Endothelial cell (in vitro differentiated cells): ENCODE data around the gene KLHL3. TPM values are rescaled to one million over a fixed set of nuclear protein-coding genes. Genes with fewer than 3 reads are reported as not detected.

Experiments used
- DNase-seq: peaks from one replicate; pipeline ENCODE4 v3.0.0; 2021; ENCODE audit warnings: low spot score
- H3K27ac Mint-ChIP-seq: one replicate; pipeline ENCODE4 v1.8.0; 2021; ENCODE audit warnings: mixed read lengths, inconsistent platforms; ENCODE audit not compliant: unreplicated experiment
- H3K27me3 Mint-ChIP-seq: one replicate; pipeline ENCODE4 v1.8.0; 2021; ENCODE audit warnings: mild to moderate bottlenecking, moderate library complexity, mixed read lengths, inconsistent platforms; ENCODE audit not compliant: unreplicated experiment
- H3K36me3 Mint-ChIP-seq: one replicate; pipeline ENCODE4 v1.8.0; 2021; ENCODE audit warnings: mild to moderate bottlenecking, low read depth, mixed read lengths, inconsistent platforms; ENCODE audit not compliant: unreplicated experiment
- H3K4me1 Mint-ChIP-seq: one replicate; pipeline ENCODE4 v1.8.0; 2021; ENCODE audit warnings: mild to moderate bottlenecking, mixed read lengths, inconsistent platforms; ENCODE audit not compliant: unreplicated experiment
- H3K4me3 Mint-ChIP-seq: one replicate; pipeline ENCODE4 v1.8.0; 2021; ENCODE audit warnings: mild to moderate bottlenecking, mixed read lengths, inconsistent platforms; ENCODE audit not compliant: unreplicated experiment
- H3K9me3 Mint-ChIP-seq: one replicate; pipeline ENCODE4 v1.8.0; 2021; ENCODE audit warnings: mixed read lengths, inconsistent platforms; ENCODE audit not compliant: unreplicated experiment
- total RNA-seq: library from RNA; stranded (reverse); fragmentation: NEBNext Ultra II Directional; extraction: Animal tissue kit (Norgen Biotek cat#: 25700); gene quantifications from one replicate; pipeline ENCODE4 v1.2.1, GENCODE V29; 2021; ENCODE audit not compliant: unreplicated experiment
- TF ChIP-seq, protein P1 (sequence below): fragments of 200-600 bp; sonication (generic); IDR thresholded peaks from one replicate; pipeline ENCODE4 v1.5.0; 2021; ENCODE audit warnings: antibody characterized with exemption; ENCODE audit not compliant: unreplicated experiment

KLHL3 gene
- total RNA-seq, 1 donor from 2014 or later: 200 TPM

- H3K27ac Mint-ChIP-seq: no peak overlapping the region
- TF ChIP-seq, protein P1, sequence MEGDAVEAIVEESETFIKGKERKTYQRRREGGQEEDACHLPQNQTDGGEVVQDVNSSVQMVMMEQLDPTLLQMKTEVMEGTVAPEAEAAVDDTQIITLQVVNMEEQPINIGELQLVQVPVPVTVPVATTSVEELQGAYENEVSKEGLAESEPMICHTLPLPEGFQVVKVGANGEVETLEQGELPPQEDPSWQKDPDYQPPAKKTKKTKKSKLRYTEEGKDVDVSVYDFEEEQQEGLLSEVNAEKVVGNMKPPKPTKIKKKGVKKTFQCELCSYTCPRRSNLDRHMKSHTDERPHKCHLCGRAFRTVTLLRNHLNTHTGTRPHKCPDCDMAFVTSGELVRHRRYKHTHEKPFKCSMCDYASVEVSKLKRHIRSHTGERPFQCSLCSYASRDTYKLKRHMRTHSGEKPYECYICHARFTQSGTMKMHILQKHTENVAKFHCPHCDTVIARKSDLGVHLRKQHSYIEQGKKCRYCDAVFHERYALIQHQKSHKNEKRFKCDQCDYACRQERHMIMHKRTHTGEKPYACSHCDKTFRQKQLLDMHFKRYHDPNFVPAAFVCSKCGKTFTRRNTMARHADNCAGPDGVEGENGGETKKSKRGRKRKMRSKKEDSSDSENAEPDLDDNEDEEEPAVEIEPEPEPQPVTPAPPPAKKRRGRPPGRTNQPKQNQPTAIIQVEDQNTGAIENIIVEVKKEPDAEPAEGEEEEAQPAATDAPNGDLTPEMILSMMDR: no peak
- H3K36me3 Mint-ChIP-seq: peaks cover 34% of the 10 kb centered on the region
- H3K27me3 Mint-ChIP-seq: no peaks in the 10 kb centered on the region
- no peak for DNase-seq
- no peaks in the 10 kb centered on the region for H3K9me3 Mint-ChIP-seq
- peaks cover 2% of the 10 kb centered on the region for H3K4me1 Mint-ChIP-seq
- no peak overlapping the region for H3K4me3 Mint-ChIP-seq
These were observed 146.7 kb downstream of the KLHL3 start for GRCh38 chr5:137589185-137589584.

DNA sequence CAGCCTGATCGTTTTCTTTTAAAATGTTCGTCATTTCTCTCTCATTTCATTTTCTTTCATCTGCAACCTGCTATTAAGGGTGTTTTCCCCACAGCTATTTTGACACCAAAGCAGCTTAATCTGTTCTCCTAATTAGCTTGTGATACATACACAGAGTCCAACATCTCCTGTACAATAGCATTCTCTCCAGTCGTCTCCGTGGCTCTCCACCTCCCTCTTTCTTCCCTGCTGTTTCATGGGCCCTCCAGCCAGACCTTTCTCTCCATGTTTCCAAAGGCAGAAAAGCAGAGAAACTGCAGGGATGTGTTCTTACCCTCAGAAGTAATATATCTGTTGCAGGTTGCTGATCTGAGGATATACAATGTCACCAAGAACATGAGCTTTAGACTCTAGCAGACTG, 148.0 kb downstream of the KLHL3 start:
- H3K27ac Mint-ChIP-seq: no peak overlapping the region
- H3K9me3 Mint-ChIP-seq: no peaks in the 10 kb centered on the region
- H3K27me3 Mint-ChIP-seq: no peaks in the 10 kb centered on the region
- H3K4me1 Mint-ChIP-seq: peaks cover 9% of the 10 kb centered on the region
- DNase-seq: no peak
- TF ChIP-seq, protein P1: no peak
- no peak overlapping the region for H3K4me3 Mint-ChIP-seq
- H3K36me3 Mint-ChIP-seq: peaks cover 30% of the 10 kb centered on the region

GRCh38 chr5:137584262-137584661, 151.6 kb downstream of the KLHL3 start:
- TF ChIP-seq, protein P1: no peak
- no peak overlapping the region for H3K27ac Mint-ChIP-seq
- DNase-seq: no peak
- peaks cover 22% of the 10 kb centered on the region for H3K4me1 Mint-ChIP-seq
- peaks cover 3% of the 10 kb centered on the region for H3K27me3 Mint-ChIP-seq
- peaks cover 24% of the 10 kb centered on the region for H3K36me3 Mint-ChIP-seq
- H3K4me3 Mint-ChIP-seq: no peak overlapping the region
- no peaks in the 10 kb centered on the region for H3K9me3 Mint-ChIP-seq

DNA sequence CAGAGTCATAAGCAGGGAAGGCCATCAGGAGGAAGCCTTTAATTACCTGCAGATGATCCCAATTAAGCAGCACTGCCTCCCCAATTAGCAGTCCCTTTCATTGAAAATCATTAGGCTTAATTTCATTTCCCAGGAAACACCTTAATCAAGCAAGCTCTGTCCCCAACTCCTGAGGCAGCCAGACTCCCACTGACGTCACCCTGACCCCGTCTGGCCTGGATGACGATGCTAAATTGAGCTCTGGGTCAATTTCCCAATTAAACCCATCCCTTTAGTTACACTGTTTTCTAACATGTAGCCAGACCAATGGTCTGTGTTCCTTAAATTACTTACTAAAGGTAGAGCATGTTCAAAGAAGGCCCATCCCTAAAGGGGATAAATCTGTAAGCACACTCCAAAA, 152.8 kb downstream of the KLHL3 start:
- Mint-ChIP-seq H3K36me3 (peaks cover 20% of the 10 kb centered on the region), H3K9me3 (no peaks in the 10 kb centered on the region), H3K4me1 (peaks cover 22% of the 10 kb centered on the region), H3K27ac (no peak overlapping the region), H3K4me3 (no peak overlapping the region), H3K27me3 (peaks cover 3% of the 10 kb centered on the region)
- no peak for DNase-seq
- TF ChIP-seq, protein P1: no peak

- no peak for DNase-seq
- no peaks in the 10 kb centered on the region for H3K9me3 Mint-ChIP-seq
- H3K4me3 Mint-ChIP-seq: no peak overlapping the region
- peaks cover 12% of the 10 kb centered on the region for H3K36me3 Mint-ChIP-seq
- H3K27me3 Mint-ChIP-seq: peaks cover 3% of the 10 kb centered on the region
- peaks cover 22% of the 10 kb centered on the region for H3K4me1 Mint-ChIP-seq
- H3K27ac Mint-ChIP-seq: peak overlapping the region; percentile 21
- TF ChIP-seq, protein P1: no peak
These were observed 153.7 kb downstream of the KLHL3 start for GRCh38 chr5:137582218-137582617.
